ENCODE results near the gene MYO3B. TPM values are rescaled to one million over a fixed set of nuclear protein-coding genes. Genes with fewer than 3 reads are reported as not detected.

MYO3B gene
- total and polyA plus RNA-seq, 2 experiments from 2014 or later: 0.11 TPM; not detected in 1

GRCh38 chr2:170360546-170361089, 182.7 kb downstream of the MYO3B start:
- Histone ChIP-seq H4K20me1 (ENCODE audit: insufficient read depth) (no peaks in the 10 kb centered on the region), H3K79me2 (ENCODE audit: insufficient read depth) (no peaks in the 10 kb centered on the region), H3K9me3 (ENCODE audit: low read depth) (no peaks in the 10 kb centered on the region), H3K36me3 (ENCODE audit: low read depth) (no peaks in the 10 kb centered on the region), H3K4me2 (ENCODE audit: unreplicated experiment) (no peak overlapping the region), H2AFZ (no peak overlapping the region), H3K9me2 (ENCODE audit: insufficient read depth) (no peaks in the 10 kb centered on the region), H3F3A (ENCODE audit: insufficient read depth) (0 out of 2 replicates have a peak, but pooled peaks cover 6% of the 10 kb centered on the region), H3K27ac (no peak overlapping the region), H3K4me1 (ENCODE audit: insufficient read depth) (peaks cover 7% of the 10 kb centered on the region; the same call in 1 of the 2 replicates), H3K4me3 (no peak overlapping the region), H3K27me3 (replicated peaks; ENCODE audit: insufficient read depth) (peaks cover 6% of the 10 kb centered on the region; the same call in 1 of the 2 replicates), H3K9ac (no peak overlapping the region)
- TF ChIP-seq EZH2 (IDR thresholded peaks at IDR 0.05; ENCODE audit: insufficient read depth, poor library complexity, severe bottlenecking) (no peak), EZH2phosphoT487 (IDR thresholded peaks at IDR 0.05; ENCODE audit: insufficient read depth, low read depth) (no peak)
- 75% methylated on average over 3 of the region's 3 CpGs for WGBS, 2 experiments (ENCODE audit: low coverage in 1 of 2, low lambda C conversion rate in 2 of 2, missing lambda C conversion rate in 2 of 2)
- in situ Hi-C loops (cut with MboI): no loop called here
- no peak for DNase-seq

- no peaks in the 10 kb centered on the region for H4K20me1 ChIP-seq (ENCODE audit: insufficient read depth)
- no peak overlapping the region for H3K4me3 ChIP-seq
- no peak for TF ChIP-seq EZH2 (IDR thresholded peaks at IDR 0.05; ENCODE audit: insufficient read depth, poor library complexity, severe bottlenecking)
- no peak for TF ChIP-seq EZH2phosphoT487 (IDR thresholded peaks at IDR 0.05; ENCODE audit: insufficient read depth, low read depth)
- no peak overlapping the region for H3K4me2 ChIP-seq (ENCODE audit: unreplicated experiment)
- H3K9me3 ChIP-seq (ENCODE audit: low read depth): no peaks in the 10 kb centered on the region
- peaks cover 7% of the 10 kb centered on the region; the same call in 1 of the 2 replicates for H3K4me1 ChIP-seq (ENCODE audit: insufficient read depth)
- H3K9me2 ChIP-seq (ENCODE audit: insufficient read depth): no peaks in the 10 kb centered on the region
- H3K27ac ChIP-seq: no peak overlapping the region
- no peaks in the 10 kb centered on the region for H3K36me3 ChIP-seq (ENCODE audit: low read depth)
- 0 out of 2 replicates have a peak, but pooled peaks cover 6% of the 10 kb centered on the region for H3F3A ChIP-seq (ENCODE audit: insufficient read depth)
- in situ Hi-C loops (cut with MboI): no loop called here
- DNase-seq: peak; percentile 58
- H3K27me3 ChIP-seq (replicated peaks; ENCODE audit: insufficient read depth): peaks cover 6% of the 10 kb centered on the region; the same call in 1 of the 2 replicates
- H3K9ac ChIP-seq: no peak overlapping the region
- H2AFZ ChIP-seq: peak overlapping the region; percentile 9; the same call in 1 of the 2 replicates
- H3K79me2 ChIP-seq (ENCODE audit: insufficient read depth): no peaks in the 10 kb centered on the region
- WGBS, 2 experiments (ENCODE audit: low coverage in 1 of 2, low lambda C conversion rate in 2 of 2, missing lambda C conversion rate in 2 of 2): 43 to 44% methylated on average over 5 of the region's 5 CpGs
These were observed 183.4 kb downstream of the MYO3B start for GRCh38 chr2:170361090-170361936.

- Histone ChIP-seq H3K4me3 (no peak overlapping the region), H3K9me2 (ENCODE audit: insufficient read depth) (no peaks in the 10 kb centered on the region), H3K4me1 (ENCODE audit: insufficient read depth) (peaks cover 7% of the 10 kb centered on the region; the same call in 1 of the 2 replicates), H3K9ac (no peak overlapping the region), H3K4me2 (ENCODE audit: unreplicated experiment) (no peak overlapping the region), H3K27me3 (replicated peaks; ENCODE audit: insufficient read depth) (peaks cover 6% of the 10 kb centered on the region; the same call in 1 of the 2 replicates), H3K9me3 (ENCODE audit: low read depth) (no peaks in the 10 kb centered on the region), H3K79me2 (ENCODE audit: insufficient read depth) (no peaks in the 10 kb centered on the region), H3F3A (ENCODE audit: insufficient read depth) (0 out of 2 replicates have a peak, but pooled peaks cover 6% of the 10 kb centered on the region), H3K27ac (0 out of 2 replicates have a peak overlapping the region, but pooled peaks have one; percentile 10), H4K20me1 (ENCODE audit: insufficient read depth) (no peaks in the 10 kb centered on the region), H2AFZ (no peak overlapping the region), H3K36me3 (ENCODE audit: low read depth) (no peaks in the 10 kb centered on the region)
- 70% methylated on average over 3 of the region's 3 CpGs for WGBS, 2 experiments (ENCODE audit: low coverage in 1 of 2, low lambda C conversion rate in 2 of 2, missing lambda C conversion rate in 2 of 2)
- DNase-seq: no peak
- TF ChIP-seq EZH2 (IDR thresholded peaks at IDR 0.05; ENCODE audit: insufficient read depth, poor library complexity, severe bottlenecking) (no peak), EZH2phosphoT487 (IDR thresholded peaks at IDR 0.05; ENCODE audit: insufficient read depth, low read depth) (no peak)
- in situ Hi-C loops (cut with MboI): no loop called here
These were observed 184.4 kb downstream of the MYO3B start for GRCh38 chr2:170362313-170362870.

All from GM23248 (cell line).